Mesenchymal stem cell (in vitro differentiated cells and primary cell): ENCODE measurements around the gene CD209.
"Not testable (repeated sequence)": the region's sequence is repeated elsewhere in the genome, so short reads cannot be mapped to it uniquely, and the experiment has no call there.

Experiments used
- DNase-seq: peaks from one replicate; pipeline ENCODE4 v3.0.0-alpha.2; 2013
- H2AFZ ChIP-seq: one replicate; pipeline ENCODE4 v1.6.1; 2013; ENCODE audit warnings: low read depth, mild to moderate bottlenecking, control low read depth, inconsistent platforms, low read length, moderate library complexity
- H2AK5ac ChIP-seq: 2 replicates; pipeline ENCODE4 v1.6.1; 2013; ENCODE audit warnings: low read length, moderate library complexity, mild to moderate bottlenecking, inconsistent platforms; ENCODE audit not compliant: severe bottlenecking
- H2BK120ac ChIP-seq: one replicate; pipeline ENCODE4 v1.6.1; 2013; ENCODE audit warnings: low read depth, mild to moderate bottlenecking, inconsistent platforms, low read length, moderate library complexity
- H2BK12ac ChIP-seq, 2 experiments: one replicate each; pipeline ENCODE4 v1.6.1; 2013; ENCODE audit warnings: inconsistent platforms in 2 of 2, low read length in 2 of 2, mild to moderate bottlenecking in 2 of 2, moderate library complexity in 2 of 2, control low read depth in 1 of 2
- H2BK15ac ChIP-seq: one replicate; pipeline ENCODE4 v1.6.1; 2013; ENCODE audit warnings: mild to moderate bottlenecking, low read depth, inconsistent platforms; ENCODE audit not compliant: poor library complexity, severe bottlenecking
- H2BK5ac ChIP-seq: 2 replicates; pipeline ENCODE4 v1.6.1; 2013; ENCODE audit warnings: low read depth, mild to moderate bottlenecking, low read length, control low read depth, inconsistent platforms; ENCODE audit not compliant: poor library complexity, severe bottlenecking
- H3K14ac ChIP-seq, 2 experiments: one replicate each; pipeline ENCODE4 v1.6.1; 2013; ENCODE audit warnings: inconsistent platforms in 2 of 2, low read length in 2 of 2, control low read depth in 1 of 2, mild to moderate bottlenecking in 1 of 2, moderate library complexity in 1 of 2
- H3K18ac ChIP-seq, 2 experiments: one replicate each; pipeline ENCODE4 v1.6.1; 2013; ENCODE audit warnings: inconsistent platforms in 2 of 2, low read length in 2 of 2, control low read depth in 1 of 2, low read depth in 1 of 2, mild to moderate bottlenecking in 1 of 2
- H3K23ac ChIP-seq, 2 experiments: one replicate each; pipeline ENCODE4 v1.6.1; 2013; ENCODE audit warnings: inconsistent platforms in 2 of 2, low read length in 2 of 2, mild to moderate bottlenecking in 2 of 2, moderate library complexity in 2 of 2, control low read depth in 1 of 2
- H3K27ac ChIP-seq: 2 replicates; pipeline ENCODE4 v1.5.1; 2013; ENCODE audit warnings: mild to moderate bottlenecking, moderate library complexity, low read length, control low read depth, inconsistent platforms; ENCODE audit not compliant: poor library complexity, severe bottlenecking
- H3K27me3 ChIP-seq, 2 experiments: 2 replicates each; pipeline versions ENCODE4 v1.6.1 to v1.7.0; 2013; ENCODE audit warnings: low read length in 2 of 2, mild to moderate bottlenecking in 2 of 2, moderate library complexity in 2 of 2, control low read depth in 1 of 2, inconsistent platforms in 1 of 2; ENCODE audit not compliant: control insufficient read depth in 1 of 2, insufficient read depth in 1 of 2
- H3K36me3 ChIP-seq, 2 experiments: 2 replicates each; pipeline versions ENCODE4 v1.6.1 to v1.7.0; 2013; ENCODE audit warnings: low read length in 2 of 2, control low read depth in 1 of 2, inconsistent platforms in 1 of 2, low read depth in 1 of 2, mild to moderate bottlenecking in 1 of 2; ENCODE audit not compliant: insufficient read depth in 2 of 2, control insufficient read depth in 1 of 2
- H3K4ac ChIP-seq, 2 experiments: one replicate each; pipeline ENCODE4 v1.6.1; 2013; ENCODE audit warnings: inconsistent platforms in 2 of 2, low read length in 2 of 2, mild to moderate bottlenecking in 2 of 2, moderate library complexity in 2 of 2, control low read depth in 1 of 2, low read depth in 1 of 2
- H3K4me1 ChIP-seq: 2 replicates; pipeline ENCODE4 v1.6.1; 2013; ENCODE audit warnings: low read depth, low read length, control low read depth; ENCODE audit not compliant: control insufficient read depth, insufficient read depth
- H3K4me2 ChIP-seq: 2 replicates; pipeline ENCODE4 v1.6.1; 2013; ENCODE audit warnings: low read length, mild to moderate bottlenecking, inconsistent platforms; ENCODE audit not compliant: poor library complexity, severe bottlenecking
- H3K4me3 ChIP-seq, 2 experiments: 2 replicates each; pipeline versions ENCODE4 v1.5.1 to v1.7.0; 2013; ENCODE audit warnings: low read length in 2 of 2, mild to moderate bottlenecking in 2 of 2, control low read depth in 1 of 2, low read depth in 1 of 2; ENCODE audit not compliant: insufficient read depth in 1 of 2
- H3K79me1 ChIP-seq: replicated peaks from 2 replicates; pipeline ENCODE4 v1.6.1; 2013; ENCODE audit warnings: mild to moderate bottlenecking, control low read depth, low read length, inconsistent platforms; ENCODE audit not compliant: poor library complexity, severe bottlenecking
- H3K9ac ChIP-seq: 2 replicates; pipeline ENCODE4 v1.7.0; 2013; ENCODE audit warnings: mild to moderate bottlenecking, low read length, moderate library complexity
- H3K9me3 ChIP-seq: 2 replicates; pipeline ENCODE4 v1.7.0; 2013; ENCODE audit warnings: mild to moderate bottlenecking, low read length; ENCODE audit not compliant: control insufficient read depth
- H4K8ac ChIP-seq: one replicate; pipeline ENCODE4 v1.6.1; 2013; ENCODE audit warnings: inconsistent platforms, mild to moderate bottlenecking, low read length, moderate library complexity
- H4K91ac ChIP-seq: one replicate; pipeline ENCODE4 v1.6.1; 2013; ENCODE audit warnings: mild to moderate bottlenecking, low read length, inconsistent platforms
- WGBS: methylation state at CpG from one replicate; pipeline ENCODE4 v1.1.7; 2013; ENCODE audit warnings: mixed read lengths; 5-methylcytosine and 5-hydroxymethylcytosine counted together

Gene CD209

DNA sequence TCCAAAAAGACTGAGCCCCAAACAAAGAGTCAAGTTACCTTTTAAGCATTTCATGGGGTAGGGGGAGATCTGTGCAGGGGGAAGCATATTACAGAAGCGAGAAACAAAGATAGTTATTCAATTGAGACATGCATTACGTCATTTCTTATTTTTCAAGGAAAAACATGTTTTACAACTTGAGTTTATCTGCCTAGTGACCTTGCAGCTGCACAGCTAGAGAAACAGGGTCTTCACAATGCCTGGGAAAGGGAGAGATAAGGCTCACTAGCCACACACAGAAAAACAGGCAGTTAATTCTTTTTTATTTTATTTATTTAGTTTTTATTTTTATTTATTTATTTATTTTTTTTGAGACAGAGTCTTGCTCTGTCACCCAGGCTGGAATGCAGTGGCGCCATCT is 16.8 kb upstream of the CD209 start:
- WGBS = 57% methylated on average over 2 of the region's 3 CpGs
- not testable (repeated sequence) for H3K23ac ChIP-seq, DNase-seq, H3K79me1 ChIP-seq, H3K4ac ChIP-seq, H2AK5ac ChIP-seq, H3K4me3 ChIP-seq, H3K14ac ChIP-seq, H3K18ac ChIP-seq, H3K4me2 ChIP-seq, H3K9me3 ChIP-seq, H3K27ac ChIP-seq, H3K9ac ChIP-seq, H2BK15ac ChIP-seq, H2BK12ac ChIP-seq, H4K8ac ChIP-seq, H4K91ac ChIP-seq, H3K4me1 ChIP-seq, H3K36me3 ChIP-seq, H2BK5ac ChIP-seq, H2AFZ ChIP-seq, H2BK120ac ChIP-seq
- peaks cover 12 to 42% of the 10 kb centered on the region in 2 experiments for H3K27me3 ChIP-seq

DNA sequence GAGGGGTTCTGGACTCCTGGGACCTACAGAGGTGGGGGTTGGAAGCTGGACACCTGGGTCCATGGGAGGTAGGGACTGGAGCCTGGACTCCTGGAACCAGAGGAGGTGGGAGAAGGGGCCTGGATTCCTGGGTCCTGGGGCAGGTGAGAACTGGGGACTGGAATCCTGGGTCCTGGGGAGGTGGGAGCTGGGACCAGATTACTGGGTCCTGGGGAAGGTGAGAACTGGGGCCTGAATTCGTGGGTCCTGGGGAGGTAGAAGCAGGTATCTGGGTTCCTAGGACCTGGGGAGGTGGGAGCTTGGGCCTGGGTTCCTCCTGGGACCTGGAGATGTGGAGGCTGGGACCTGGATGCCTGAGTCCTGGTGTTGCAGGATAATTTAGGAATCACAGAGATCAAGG is 16.4 kb upstream of the CD209 start:
- H3K27ac ChIP-seq = no peak overlapping the region
- no peak overlapping the region for H4K8ac ChIP-seq
- no peak overlapping the region for H2BK12ac ChIP-seq
- H3K4me3 ChIP-seq = no peak overlapping the region
- no peaks in the 10 kb centered on the region for H3K36me3 ChIP-seq
- peaks cover 4% of the 10 kb centered on the region for H3K9me3 ChIP-seq
- peaks cover 12 to 37% of the 10 kb centered on the region in 2 experiments for H3K27me3 ChIP-seq
- no peaks in the 10 kb centered on the region for H3K4me1 ChIP-seq
- no peak overlapping the region for H3K23ac ChIP-seq
- H2AK5ac ChIP-seq = no peak overlapping the region
- 10% methylated on average over 1 of the region's 1 CpG for WGBS
- H2BK5ac ChIP-seq = no peak overlapping the region
- H4K91ac ChIP-seq = no peak overlapping the region
- no peak overlapping the region for H3K4me2 ChIP-seq
- H3K4ac ChIP-seq = no peak overlapping the region
- no peak overlapping the region for H2BK120ac ChIP-seq
- no peaks in the 10 kb centered on the region for H3K79me1 ChIP-seq
- DNase-seq = no peak
- no peak overlapping the region for H3K14ac ChIP-seq
- H3K9ac ChIP-seq = no peak overlapping the region
- H3K18ac ChIP-seq = no peak overlapping the region
- H2AFZ ChIP-seq = no peak overlapping the region
- H2BK15ac ChIP-seq = no peak overlapping the region

GRCh38 chr19:7762719-7763293 is 15.5 kb upstream of the CD209 start, which contains the start of gene CLEC4M:
CLEC4M (plus strand) TSS chr19:7763243; CDS start chr19:7763267, 24 bp downstream.
- Histone ChIP-seq H3K23ac (no peak within 1 kb of the TSS), H2AFZ (no peak within 1 kb of the TSS), H2BK15ac (no peak within 1 kb of the TSS), H3K79me1 (no peaks in the 10 kb centered on the region), H2AK5ac (no peak within 1 kb of the TSS), H2BK12ac (no peak within 1 kb of the TSS), H3K9me3 (peaks cover 8% of the 10 kb centered on the region), H4K8ac (no peak within 1 kb of the TSS), H2BK120ac (no peak within 1 kb of the TSS), H3K18ac (no peak within 1 kb of the TSS), H3K4ac (no peak within 1 kb of the TSS), H2BK5ac (no peak within 1 kb of the TSS), H3K9ac (no peak within 1 kb of the TSS), H3K14ac (no peak within 1 kb of the TSS), H4K91ac (no peak within 1 kb of the TSS), H3K36me3 (no peaks in the 10 kb centered on the region), H3K27me3 (peaks cover 10 to 30% of the 10 kb centered on the region in 2 experiments), H3K4me1 (no peaks in the 10 kb centered on the region), H3K4me3 (no peak within 1 kb of the TSS), H3K27ac (no peak within 1 kb of the TSS), H3K4me2 (no peak within 1 kb of the TSS)
- WGBS = 73% methylated on average over 8 of the region's 8 CpGs
- DNase-seq = no peak

- Histone ChIP-seq H2AFZ (no peak overlapping the region), H3K23ac (no peak overlapping the region), H3K14ac (no peak overlapping the region), H2AK5ac (no peak overlapping the region), H3K4me3 (no peak overlapping the region), H3K9ac (no peak overlapping the region), H3K79me1 (no peaks in the 10 kb centered on the region), H3K4me1 (no peaks in the 10 kb centered on the region), H3K4ac (no peak overlapping the region), H2BK15ac (no peak overlapping the region), H2BK5ac (no peak overlapping the region), H3K4me2 (no peak overlapping the region), H3K27me3 (peaks cover 0 to 13% of the 10 kb centered on the region in 2 experiments), H2BK120ac (no peak overlapping the region), H3K9me3 (peaks cover 25% of the 10 kb centered on the region), H2BK12ac (no peak overlapping the region), H4K8ac (no peak overlapping the region), H3K36me3 (no peaks in the 10 kb centered on the region), H4K91ac (no peak overlapping the region), H3K18ac (no peak overlapping the region), H3K27ac (no peak overlapping the region)
- WGBS = no CpG with 5 or more reads among the region's 1 CpG
- DNase-seq = no peak
These were observed 11.8 kb upstream of the CD209 start for GRCh38 chr19:7759156-7759555.
